Measurements from ENCODE around the gene ITGBL1. TPM values are rescaled to one million over a fixed set of nuclear protein-coding genes. Genes with fewer than 3 reads are reported as not detected.

Gene ITGBL1
- total and polyA plus RNA-seq, 2 of the 8 experiments (the other 6 are each of a cell fraction or from before 2014, with no cell fraction given), result not detected

DNA sequence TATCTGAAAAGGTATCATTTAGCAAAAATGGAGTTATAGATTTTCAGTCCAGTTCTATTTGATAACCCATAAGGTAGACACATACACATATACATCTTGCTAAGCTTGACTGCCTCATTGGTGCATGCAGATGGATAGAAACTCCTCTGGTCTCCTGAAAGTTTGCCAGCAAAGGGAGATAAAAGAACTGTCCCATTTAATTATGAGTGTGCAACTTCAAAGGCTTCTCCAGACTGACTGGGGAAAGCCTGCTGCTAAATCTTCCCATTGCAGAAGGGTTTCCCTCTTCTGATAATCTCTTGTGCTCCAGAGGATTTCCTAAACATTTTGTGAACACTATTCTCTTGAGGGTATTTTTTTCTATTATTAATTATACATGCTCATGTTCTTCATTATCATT lies 131.9 kb downstream of the ITGBL1 start (continued):
- TF ChIP-seq CHD7 (IDR thresholded peaks at IDR 0.05; ENCODE audit: insufficient replicate concordance, low read length) (no peak), SAP30 (IDR thresholded peaks at IDR 0.05; ENCODE audit: insufficient read depth, insufficient replicate concordance, low read length) (no peak), TAF1 (IDR thresholded peaks at IDR 0.05; ENCODE audit: low read depth, low read length) (no peak), ASH2L (IDR thresholded peaks at IDR 0.05; ENCODE audit: low read length) (no peak), CBX5 (IDR thresholded peaks at IDR 0.05; ENCODE audit: low read depth, low read length) (no peak), EZH2 (IDR thresholded peaks at IDR 0.05; ENCODE audit: low read depth, low read length, severe bottlenecking) (no peak), E2F6 (IDR thresholded peaks at IDR 0.05) (no peak), TBP (IDR thresholded peaks at IDR 0.05; ENCODE audit: low read depth, low read length) (no peak)
